Thyroid gland (tissue), 4 donors: ENCODE data around the gene CEP19.

Source experiments
- POLR2A ChIP-seq, 2 donors: fragments of 450-650 bp; IDR thresholded peaks; one replicate each; pipeline ENCODE4 v1.6.1; 2017; ENCODE audit warnings: antibody characterized with exemption in 2 of 2, mild to moderate bottlenecking in 2 of 2, moderate library complexity in 1 of 2
- TF ChIP-seq, protein P1 (sequence below), 6 experiments: fragments of 200-600 bp in 3 of 6; fragments of 450-650 bp in 3 of 6; sonication (generic) in 3 of 6; IDR thresholded peaks; one replicate each; pipeline ENCODE4 v1.5.1; 2016 to 2019; ENCODE audit warnings: antibody characterized with exemption in 6 of 6, mild to moderate bottlenecking in 2 of 6, inconsistent platforms in 1 of 6, moderate library complexity in 1 of 6

DNA sequence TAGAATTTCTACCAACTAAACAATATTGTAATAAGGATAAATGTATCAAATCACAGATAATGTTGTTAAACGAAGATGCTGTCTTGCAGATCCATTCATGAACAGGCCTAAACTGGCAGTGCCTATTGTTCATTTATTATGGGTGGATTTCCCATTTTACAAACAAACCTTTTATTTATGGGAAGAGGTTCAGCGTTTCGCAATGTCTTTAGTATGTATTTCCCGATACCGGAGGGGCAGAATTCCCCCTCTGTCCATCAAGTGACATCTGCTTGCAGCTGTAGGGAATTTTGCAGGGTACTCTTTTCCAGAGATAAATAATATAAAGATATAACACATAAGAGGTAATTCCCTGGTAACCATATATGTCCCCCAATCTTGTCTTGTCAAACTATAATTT, 5.7 kb downstream of the CEP19 start:
- TF ChIP-seq, protein P1, sequence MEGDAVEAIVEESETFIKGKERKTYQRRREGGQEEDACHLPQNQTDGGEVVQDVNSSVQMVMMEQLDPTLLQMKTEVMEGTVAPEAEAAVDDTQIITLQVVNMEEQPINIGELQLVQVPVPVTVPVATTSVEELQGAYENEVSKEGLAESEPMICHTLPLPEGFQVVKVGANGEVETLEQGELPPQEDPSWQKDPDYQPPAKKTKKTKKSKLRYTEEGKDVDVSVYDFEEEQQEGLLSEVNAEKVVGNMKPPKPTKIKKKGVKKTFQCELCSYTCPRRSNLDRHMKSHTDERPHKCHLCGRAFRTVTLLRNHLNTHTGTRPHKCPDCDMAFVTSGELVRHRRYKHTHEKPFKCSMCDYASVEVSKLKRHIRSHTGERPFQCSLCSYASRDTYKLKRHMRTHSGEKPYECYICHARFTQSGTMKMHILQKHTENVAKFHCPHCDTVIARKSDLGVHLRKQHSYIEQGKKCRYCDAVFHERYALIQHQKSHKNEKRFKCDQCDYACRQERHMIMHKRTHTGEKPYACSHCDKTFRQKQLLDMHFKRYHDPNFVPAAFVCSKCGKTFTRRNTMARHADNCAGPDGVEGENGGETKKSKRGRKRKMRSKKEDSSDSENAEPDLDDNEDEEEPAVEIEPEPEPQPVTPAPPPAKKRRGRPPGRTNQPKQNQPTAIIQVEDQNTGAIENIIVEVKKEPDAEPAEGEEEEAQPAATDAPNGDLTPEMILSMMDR (IDR thresholded peaks at IDR 0.05): no peak
- TF ChIP-seq POLR2A (IDR thresholded peaks at IDR 0.05): no peak
